Measurements from ENCODE around the gene P2RX5.

The P2RX5 gene

DNA sequence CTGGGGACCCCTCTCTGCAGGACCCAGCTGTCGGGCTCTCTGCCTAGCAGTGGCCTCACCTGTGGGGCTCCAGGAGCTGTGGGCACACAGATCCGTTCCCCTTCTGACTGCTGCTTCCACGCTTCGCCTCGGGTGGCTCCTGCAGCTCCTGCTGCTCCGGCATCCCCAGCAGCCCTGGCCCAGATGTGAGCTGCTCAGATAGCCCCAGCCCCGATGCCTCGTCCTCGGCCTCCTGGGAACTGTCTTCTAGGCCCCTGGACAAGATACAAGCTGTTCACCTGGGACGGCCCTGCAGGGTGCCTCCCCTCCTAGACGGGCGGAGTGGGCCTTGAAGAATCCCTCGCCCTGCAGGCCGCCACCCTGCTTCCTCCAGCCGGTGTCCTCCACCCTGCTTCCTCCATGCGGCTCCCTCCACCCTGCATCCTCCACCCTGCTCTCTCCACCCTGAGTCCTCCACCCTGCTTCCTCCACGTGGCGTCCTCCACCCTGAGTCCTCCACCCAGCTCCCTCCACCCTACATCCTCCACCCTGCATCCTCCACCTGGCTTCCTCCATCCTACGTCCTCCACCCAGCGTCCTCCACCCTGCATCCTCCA, 16.3 kb downstream of the P2RX5 start:
- DNase-seq: no peak

DNA sequence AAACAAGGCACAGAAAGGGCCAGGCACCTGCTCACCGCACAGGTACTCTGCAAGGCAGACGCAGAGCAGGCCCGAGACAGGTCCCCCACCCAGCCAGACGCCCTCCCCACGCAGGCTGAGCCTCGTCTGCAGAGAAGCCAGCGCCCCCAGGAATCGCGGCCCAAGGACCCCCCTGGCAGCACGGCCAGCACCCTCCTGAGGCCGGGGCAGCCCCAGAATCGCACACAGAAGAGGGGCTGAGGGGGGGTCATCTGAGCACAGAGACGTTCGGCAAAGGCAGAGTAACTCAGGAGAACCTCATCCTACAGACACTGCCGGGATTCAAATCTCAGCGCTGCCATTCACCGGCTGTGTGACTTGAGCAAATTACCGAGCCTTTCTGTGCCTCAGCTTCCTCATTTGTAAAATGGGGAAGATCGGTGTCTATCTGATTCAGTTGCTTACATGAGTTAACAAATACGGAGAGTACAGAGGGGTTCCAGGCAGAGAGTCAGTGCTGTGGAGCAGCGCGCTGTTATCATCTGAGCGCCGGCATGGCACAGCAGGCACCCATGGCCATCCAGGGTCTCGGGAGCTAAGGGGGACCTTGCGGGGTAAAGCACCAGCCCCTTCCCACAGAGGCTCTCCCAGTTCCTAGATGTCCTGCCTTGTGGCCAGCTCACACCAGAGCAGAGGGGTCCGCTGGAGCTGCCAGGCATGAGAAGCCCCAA, 17.0 kb downstream of the P2RX5 start:
- DNase-seq: no peak

DNA sequence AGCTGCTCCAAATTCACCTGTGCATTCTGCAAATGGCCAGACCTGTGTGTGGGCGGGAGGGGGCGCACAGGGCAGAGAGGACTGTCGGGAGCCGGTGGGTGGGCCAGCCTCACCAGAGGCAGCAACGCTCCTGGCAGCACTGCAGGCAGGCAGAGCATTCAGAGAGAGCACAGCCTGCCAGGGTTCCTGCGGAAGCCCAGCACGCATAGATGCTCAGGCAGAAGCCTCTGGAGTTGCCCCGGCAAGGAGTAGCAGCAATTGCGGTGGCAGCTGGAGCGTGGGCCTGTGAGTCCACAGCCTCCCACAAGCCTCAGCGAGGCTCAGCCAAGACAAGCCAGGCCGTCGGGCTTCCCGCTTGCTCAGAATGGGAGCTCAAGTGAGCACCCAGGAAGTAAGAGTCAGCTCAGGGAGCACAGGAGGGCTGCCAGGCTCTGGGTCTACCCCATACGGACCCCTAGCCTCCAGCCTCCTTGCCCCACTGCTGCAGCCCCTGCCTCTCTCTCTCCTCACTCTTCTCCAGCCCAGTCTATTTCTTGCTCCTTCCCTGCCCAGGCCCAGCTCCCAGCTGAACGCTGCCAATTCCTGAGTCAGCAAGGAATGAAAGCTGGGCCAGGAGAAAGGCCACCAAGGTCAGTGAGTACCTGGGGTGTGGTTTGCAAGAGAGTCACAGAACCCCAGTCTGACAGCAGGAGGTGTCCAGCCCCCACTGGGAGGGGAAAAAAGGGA, 17.7 kb downstream of the P2RX5 start:
- no peak for DNase-seq

DNA sequence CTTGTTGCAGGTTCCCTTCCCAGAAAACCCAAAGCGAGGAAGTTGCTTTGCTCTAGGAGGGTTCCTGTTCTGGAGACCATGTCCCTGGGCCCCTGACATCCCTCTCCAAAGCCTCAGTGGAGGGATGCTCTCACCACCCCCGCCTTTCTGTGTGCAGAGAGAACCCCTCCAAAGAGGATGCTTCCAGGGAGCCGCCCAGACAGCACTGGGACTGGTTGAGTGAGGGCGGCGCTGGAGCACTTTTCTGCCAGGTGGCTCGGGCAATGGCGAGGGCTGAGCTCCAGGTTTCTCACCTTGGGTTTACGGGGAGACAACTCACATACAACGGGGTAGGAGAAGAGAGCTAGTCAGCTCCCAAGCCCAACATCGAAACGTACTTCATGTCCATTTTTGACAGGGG, 20.1 kb downstream of the P2RX5 start:
- DNase-seq: no peak

DNA sequence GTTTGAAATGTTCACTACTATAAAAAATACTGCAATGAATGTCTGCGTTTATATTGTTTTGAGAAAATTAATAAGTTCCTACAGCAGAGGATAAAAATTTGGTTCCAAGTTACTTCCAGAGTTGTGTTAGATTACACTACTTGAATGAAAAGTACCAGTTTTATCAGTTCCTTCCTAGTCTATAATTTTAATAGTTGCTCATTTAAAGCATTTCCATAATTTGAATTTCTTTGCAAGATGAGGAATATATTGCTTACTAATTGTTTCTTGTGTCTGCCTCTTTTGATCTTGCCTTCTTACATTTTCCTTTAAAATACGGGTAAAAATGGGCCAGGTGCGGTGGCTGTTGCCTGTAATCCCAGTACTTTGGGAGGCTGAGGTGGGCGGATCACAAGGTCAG, 23.4 kb downstream of the P2RX5 start:
- DNase-seq: no peak

DNA sequence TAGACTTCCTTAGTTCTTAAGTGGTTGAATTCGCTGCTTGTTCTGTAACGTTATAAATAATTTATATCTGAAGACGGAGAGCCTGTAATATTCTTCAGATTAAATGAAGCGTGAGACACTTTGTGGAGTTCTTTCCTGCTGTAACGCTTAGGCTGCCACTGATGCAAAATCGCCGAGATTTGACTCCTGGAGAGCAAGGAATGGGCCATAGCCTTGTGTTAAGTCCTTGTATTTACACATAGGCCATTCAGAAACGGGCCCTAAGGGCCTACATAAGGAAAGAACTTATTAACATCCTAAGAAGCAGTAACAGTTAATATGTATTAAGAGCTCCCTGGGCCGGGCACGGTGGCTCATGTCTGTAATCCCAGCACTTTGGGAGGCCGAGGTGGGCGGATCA, 26.4 kb downstream of the P2RX5 start:
- DNase-seq: no peak

DNA sequence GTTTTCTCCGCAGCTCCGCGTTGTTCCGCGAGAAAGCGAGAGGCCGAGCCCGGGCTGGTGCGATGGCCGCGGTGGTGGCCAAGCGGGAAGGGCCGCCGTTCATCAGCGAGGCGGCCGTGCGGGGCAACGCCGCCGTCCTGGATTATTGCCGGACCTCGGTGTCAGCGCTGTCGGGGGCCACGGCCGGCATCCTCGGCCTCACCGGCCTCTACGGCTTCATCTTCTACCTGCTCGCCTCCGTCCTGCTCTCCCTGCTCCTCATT, 26.9 kb downstream of the P2RX5 start:
- no peak for DNase-seq

DNA sequence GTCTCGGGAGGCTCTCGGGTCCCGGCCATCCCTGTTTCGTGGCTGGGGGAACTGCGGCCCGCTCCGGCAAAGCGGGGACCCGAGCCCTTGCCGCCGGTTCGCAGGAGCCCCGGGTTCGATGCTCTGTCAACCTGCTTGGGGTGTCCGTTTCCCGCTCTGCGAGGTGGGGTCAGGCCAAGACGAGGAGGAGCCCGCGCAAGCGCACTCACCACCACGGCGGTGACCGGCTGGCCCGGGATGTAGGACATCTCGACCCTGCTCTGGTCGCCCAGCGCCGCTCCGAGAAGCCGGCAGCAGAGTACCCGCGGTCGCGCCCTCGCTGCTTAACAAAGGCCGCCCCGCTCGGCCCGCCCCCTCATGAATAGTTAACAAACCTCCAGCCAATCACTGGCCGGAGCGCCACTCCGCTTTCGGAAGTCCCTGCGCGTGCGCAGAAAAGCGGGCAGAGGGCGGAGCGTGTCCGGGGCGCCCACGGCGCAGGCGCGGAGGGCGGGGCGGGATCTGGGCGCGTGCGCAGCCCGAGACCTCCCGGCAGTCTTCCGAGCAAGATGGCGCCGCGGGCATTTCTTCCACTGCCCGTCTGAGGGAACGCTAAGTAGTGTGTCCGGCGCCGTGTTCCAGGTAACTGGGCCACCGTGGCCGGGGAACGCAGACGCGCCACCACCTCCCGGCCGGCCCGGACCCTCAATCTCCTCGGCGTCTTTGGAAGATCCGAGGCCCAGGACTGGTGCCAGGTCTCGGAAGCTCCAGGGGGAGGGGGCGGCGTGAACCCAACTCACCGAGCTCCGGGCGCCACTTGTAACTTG, 27.5 kb downstream of the P2RX5 start, which contains the start of the genes EMC6 and TAX1BP3:
Gene EMC6, plus strand, starts transcription at position 534 of the 806 bp plus-strand sequence. CDS start 335 bp downstream, outside the sequence.
Gene TAX1BP3, minus strand, starts transcription at position 300 of the 806 bp plus-strand sequence. Its CDS starts 52 bp downstream, at position 248.
- DNase-seq: peak; percentile 77

DNA sequence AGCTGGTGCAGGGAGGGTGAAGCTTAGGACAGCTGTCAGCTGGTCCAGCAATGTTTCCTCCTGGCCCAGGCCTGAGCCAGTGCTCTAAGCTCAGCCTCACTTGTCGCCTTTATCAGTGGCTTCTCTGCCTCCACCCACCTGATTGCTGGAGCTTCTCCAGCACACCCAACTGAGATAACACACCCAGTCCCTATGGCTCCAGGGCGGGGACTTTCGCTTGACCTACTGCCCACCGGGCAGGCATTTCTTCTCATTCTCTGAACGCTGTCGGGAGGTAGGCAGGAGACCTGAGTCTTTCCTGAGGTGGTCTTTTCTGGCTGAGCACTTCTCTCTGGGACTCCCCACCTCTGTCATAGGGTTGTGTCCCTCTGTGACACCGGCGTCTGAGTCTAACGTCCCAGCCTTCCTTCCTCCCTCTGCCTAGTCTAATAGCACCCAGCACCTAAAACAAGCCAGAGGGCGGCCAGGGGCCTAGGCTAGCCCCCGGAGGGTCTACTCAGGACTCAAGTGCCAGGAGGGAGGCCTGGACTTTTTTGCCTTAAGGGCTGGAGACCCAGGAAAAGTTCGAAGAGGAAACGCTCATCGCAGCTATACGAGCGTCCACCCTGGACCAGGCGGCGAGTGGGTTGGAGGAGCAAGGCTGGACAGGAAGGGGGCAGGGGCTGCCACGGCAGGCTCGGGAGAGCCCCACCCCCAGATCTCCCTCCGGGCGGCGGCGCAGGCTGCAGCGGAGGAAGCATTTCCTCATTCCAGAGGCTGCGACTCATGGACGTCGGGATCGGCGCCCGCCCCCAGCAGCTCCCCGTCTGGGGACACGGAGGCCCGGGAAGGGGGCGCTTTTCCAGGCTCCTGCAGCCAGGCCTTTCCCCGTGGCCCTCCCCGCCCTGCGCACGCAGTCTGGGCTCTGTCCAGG, 28.3 kb downstream of the P2RX5 start:
- no peak for DNase-seq

DNA sequence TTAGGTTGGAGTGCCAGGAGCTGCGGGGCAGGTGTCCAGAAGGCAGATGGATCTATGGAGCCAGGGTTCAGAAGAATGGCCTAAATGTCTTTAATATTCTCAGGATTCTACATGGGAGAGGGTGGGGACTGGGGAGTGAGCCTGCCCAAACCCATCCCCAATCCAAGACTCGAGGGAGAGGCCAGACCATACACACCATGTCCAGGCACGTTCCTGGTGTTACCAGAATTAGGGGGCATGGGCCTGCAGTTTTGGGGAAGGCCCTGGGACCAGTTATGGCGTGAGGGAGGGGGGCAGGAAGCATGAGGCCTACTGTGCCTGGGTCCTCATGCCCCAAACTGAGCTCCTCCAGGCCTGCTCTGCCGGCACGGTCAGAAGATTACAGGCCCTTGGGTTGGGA, 29.4 kb downstream of the P2RX5 start:
- no peak for DNase-seq

DNA sequence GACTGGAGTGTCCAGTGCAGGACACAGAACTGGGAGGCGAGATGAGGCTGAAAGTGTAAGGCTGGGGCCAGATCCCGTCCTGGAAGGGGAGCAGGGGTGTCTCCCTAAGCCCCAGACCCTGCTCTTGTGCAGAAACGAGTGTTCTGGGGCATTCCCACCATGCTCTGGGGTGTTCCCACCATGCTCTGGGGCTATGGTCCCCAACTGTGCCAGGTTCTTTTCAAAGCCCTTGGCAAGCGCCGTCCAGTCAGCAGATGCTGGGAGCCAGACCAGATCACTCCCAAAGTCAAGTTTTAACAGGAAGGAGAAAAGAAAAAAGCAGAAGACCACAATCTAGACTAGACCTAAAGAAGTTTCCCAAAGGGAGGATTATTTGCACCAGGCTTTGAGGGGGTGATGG, 30.1 kb downstream of the P2RX5 start:
- no peak for DNase-seq

DNA sequence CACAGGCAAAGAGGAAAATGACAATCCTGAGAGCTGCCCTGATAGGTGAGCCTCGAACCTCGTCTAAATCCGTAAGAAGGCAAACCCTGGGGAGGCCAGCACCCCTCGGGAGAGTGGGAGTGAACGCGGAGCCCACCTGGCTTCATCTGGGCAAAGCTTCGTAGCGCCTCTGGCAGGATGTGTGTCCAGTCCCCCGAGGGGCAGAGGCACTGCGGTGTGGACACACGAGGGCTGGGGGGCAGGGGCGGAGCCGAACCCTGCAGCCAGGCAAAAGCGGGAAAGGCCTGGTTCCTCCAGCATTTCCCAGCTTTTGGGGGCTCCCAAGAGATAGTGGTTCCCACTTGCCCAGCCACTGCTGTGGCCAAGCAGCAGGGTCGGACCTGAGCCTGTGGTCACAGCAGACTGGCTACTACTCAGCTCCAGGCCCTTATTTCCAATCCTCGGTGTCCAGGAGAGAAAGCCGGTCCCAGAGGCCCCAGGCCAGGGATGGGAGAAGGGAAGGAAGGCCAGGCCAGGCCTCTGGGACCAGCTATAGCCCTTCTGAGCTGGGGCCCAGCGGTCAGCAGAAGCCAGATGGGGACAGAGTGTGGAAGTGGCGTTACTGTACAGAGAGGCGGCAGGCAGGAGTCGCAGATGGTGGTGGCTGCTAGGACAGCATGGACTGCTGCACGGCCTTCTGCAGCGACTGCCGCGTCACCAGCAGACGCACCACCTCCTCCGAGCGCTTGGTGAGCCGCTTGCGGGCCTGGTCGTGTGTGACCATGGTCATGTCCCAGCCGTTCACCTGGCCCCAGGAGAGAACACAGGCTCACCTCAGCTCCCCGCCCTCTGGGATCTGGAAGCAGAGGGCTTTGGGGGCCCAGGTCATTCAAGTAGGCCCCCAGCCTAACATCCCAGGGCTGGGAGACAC, 32.6 kb downstream of the P2RX5 start:
- no peak for DNase-seq

DNA sequence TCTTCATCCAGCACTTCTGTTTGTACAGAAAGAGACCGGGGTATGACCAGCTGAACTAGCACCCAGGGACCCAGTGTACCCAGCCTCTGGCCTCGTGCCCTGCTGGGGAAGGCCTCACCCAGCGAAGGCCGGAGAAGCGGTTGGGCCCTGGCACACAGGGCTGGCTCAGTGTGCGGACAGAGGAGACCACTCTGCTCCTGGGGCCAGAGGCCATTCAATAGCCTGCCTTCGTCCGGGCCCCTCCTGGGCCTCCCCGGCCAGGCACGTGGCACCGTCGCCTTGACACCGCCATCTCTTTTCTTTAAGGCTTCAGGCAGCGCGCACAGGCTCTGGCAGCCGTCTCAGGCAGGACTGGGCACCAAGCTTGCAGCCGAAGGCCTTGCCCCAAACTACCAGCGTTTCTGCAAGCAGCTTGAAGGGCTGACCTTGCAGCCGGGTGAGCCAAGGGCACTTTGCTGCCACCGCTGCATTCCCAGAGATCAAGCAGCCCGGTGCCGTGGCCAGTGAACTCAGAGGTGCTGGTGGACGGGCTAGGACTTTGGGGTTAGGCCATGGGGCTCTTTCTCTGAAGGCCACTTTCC, 35.6 kb downstream of the P2RX5 start:
- no peak for DNase-seq

DNA sequence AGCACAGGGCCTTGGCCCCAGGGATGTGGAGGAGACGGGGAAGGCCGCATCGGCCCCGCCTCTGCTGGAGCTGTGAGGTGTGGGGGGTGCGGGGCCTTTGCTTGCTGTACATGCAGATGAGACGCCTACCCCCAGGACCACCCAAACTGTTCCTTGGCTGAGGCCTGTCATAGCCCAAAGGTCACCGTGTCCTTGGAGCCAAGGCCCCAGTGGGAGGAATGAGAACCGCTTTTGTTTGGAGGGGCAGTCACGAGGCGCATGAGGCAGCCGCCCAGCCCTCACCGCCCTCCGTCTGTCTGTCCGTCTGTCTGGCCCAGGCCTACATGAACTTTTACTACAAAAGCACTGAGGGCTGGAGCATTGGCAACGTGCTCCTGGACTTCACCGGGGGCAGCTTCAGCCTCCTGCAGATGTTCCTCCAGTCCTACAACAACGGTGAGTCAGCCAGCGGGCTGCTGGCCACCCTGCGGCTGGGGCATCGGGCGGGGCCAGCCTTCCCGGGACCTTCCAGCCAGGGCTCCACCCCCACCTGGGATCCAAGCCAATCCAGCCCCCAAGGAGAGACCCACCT, 36.3 kb downstream of the P2RX5 start:
- DNase-seq: no peak

DNA sequence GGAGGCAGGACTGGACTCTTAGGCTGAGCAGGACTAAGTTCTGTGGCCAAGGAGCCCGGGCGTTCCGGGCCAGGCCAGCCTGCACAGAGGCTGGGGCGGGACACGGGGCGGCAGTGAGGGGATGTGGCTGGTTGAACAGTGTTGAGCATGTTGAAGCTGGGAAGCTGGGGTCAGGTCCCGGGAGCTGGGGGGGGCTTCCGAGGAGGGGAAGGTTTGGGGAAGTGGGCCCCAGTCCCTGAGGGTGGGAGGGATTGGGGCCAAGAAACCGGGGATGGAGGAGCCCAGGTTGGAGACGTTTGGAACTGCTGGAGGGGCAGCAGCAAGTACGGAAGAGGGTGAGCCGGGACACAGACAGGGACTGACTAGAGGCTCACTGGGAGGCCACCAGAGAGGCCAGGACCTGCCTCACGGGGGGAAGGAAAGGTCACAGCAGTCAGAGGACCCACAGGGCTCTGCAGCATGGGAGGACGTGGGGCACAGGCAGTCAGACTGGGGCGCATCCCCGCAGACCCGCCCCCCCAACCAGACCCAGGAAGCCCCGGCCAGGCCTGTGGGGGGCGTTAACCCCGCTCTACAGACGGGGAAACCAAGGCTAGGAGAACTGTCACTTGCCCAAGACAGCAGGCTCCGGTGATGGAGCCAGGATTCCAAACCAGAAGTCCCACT, 37.0 kb downstream of the P2RX5 start:
- no peak for DNase-seq

DNA sequence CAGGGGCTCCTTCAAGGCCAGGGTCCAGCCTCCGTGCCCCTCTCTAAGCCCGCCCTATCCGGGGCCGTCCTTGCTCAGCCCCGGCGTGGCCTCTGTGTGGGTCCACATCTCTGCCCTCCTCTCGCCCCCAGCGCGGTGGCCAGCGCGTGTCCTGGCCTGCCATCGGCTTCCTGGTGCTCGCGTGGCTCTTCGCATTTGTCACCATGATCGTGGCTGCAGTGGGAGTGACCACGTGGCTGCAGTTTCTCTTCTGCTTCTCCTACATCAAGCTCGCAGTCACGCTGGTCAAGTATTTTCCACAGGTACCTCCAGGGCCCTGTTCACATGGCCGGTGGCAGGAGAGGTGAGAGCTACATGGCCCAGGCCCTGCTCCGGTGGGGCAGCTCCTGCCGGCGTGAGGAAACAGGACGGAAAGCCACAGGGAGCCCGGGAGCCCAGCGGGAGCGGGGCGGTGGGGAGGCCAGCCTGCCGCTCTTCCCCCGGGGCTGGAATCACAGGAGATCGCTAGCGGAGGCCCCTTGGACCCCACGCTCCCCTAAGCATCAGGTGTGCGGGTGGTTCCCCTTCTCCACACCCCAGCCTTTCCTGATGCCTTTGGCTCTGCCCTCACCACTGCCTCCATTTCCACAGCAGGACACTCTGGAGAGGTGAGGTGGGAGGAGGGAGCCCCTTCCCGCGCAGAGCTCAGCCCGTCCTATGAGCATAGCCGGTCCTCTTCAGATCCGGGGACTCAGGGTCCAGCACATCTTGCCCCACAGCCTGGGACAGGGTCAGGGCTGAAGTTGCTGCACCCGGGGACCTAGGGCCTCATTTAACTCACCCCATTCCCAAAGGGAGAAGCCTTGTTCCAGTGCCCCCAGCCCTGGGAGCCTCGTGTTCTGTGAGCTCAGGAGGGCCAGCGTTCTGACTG, 37.8 kb downstream of the P2RX5 start:
- no peak for DNase-seq

DNA sequence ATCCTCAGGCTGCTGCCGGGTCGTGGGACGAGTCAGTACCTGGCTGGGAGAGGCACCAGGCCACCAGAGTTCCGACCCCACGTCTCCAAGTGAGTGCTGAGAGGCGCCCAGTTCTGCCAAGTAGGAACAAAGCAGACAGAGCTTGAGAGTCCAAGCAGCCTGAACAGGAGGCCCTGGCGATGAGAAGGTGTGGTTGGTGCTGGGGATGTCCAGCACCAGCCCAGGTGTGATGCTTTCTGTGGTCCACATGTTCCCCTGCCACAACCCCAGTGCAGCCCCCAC, 38.4 kb downstream of the P2RX5 start:
- no peak for DNase-seq

DNA sequence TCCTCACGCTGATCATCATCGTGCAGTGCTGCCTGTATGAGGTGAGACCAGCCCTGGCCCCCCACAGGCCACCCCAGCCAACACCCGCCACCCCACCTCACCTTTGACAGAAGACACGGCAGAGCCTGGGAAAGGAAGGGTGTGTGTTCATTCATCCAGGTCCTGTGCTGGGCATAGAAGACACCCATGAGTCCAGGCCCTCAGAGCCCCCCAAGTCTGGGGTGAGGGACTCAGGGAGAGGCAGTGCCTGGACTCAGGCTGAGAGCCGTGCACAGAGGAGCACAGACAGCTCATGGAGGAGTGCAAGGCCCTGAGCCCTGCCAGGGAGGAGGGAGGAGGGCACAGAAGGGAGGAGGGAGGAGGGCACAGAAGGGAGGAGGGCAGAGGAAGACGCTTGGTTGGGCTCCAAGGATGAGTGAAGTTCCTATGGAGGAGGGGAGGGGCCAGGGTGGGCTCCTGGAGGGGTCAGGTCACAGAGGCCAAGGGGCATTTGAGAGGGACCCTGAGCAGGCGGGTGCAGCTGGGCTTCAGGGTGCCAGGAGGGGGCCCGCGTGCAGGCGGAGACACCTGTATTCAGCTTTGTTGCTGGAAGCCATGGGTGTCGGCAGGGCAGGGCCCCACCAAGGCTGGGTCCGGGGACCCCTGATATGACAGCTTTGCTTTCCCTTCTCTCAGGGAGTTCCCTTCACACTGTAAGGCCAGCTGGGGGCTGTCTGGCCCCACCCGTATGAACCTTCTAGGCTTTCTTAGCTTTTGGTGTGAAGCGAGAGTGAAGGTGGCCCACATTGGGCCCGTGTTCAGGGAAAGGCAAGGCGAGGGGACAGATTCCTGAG, 39.0 kb downstream of the P2RX5 start:
- no peak for DNase-seq
